Body of pancreas (tissue), 4 donors: ENCODE data around the gene FAM98C. TPM values are rescaled to one million over a fixed set of nuclear protein-coding genes. Genes with fewer than 3 reads are reported as not detected.

Experiments used
- ATAC-seq: fragments of 150-250 bp; one replicate; pipeline ENCODE4 v1.9.1; 2016
- DNase-seq, 4 donors: peaks; one replicate each; pipeline ENCODE4 v3.0.0-alpha.2; 2019
- H3K27ac ChIP-seq, 4 donors: fragments of 200-600 bp; sonication (generic); 1 replicate in 3 of 4; 2 replicates in 1 of 4; pipeline versions ENCODE4 v1.5.1 to v1.6.1; 2016 to 2019; ENCODE audit warnings: mild to moderate bottlenecking in 1 of 4, mixed read lengths in 1 of 4, moderate library complexity in 1 of 4
- H3K27me3 ChIP-seq, 2 donors: fragments of 200-600 bp; sonication (generic); one replicate each; pipeline ENCODE4 v1.6.0; 2016; ENCODE audit warnings: mild to moderate bottlenecking in 1 of 2
- H3K36me3 ChIP-seq, 2 donors: fragments of 200-600 bp; sonication (generic); replicated peaks in 1 of 2; 2 replicates each; pipeline ENCODE4 v1.5.1; 2016; ENCODE audit warnings: low read depth in 2 of 2; ENCODE audit not compliant: insufficient read depth in 1 of 2
- H3K4me1 ChIP-seq: fragments of 200-600 bp; sonication (generic); one replicate; pipeline ENCODE4 v1.6.0; 2016
- H3K4me3 ChIP-seq, 2 donors: fragments of 200-600 bp; sonication (generic); 1 replicate in 1 of 2; 2 replicates in 1 of 2; pipeline ENCODE4 v1.5.1; 2016 to 2019
- H3K9me3 ChIP-seq, 3 donors: fragments of 200-600 bp; sonication (generic); 1 replicate in 2 of 3; 2 replicates in 1 of 3; pipeline ENCODE4 v1.5.1; 2016
- POLR2A ChIP-seq, 3 donors: fragments of 450-650 bp; IDR thresholded peaks; one replicate each; pipeline ENCODE4 v1.6.1; 2016; ENCODE audit warnings: antibody characterized with exemption in 3 of 3, mild to moderate bottlenecking in 2 of 3
- WGBS, 2 donors: methylation state at CpG; one replicate each; pipeline ENCODE4 v1.1.5; 2017; 5-methylcytosine and 5-hydroxymethylcytosine counted together
- intact Hi-C: fragments of 100-400 bp; cut with DNase I; formaldehyde crosslinking; loops from one replicate; pipeline ENCODE4 v1.15.1; 2023
- total RNA-seq, 2 donors: library from RNA; depleted of rRNA; stranded (reverse); fragments of >200 nt; gene quantifications; one replicate each; pipeline ENCODE4 v1.1.0, GENCODE V29; 2016
- TF ChIP-seq, protein P1 (sequence below), 7 experiments: fragments of 450-650 bp in 4 of 7; fragments of 200-600 bp in 3 of 7; sonication (generic) in 3 of 7; IDR thresholded peaks; one replicate each; pipeline ENCODE4 v1.5.1; 2016 to 2019; ENCODE audit warnings: antibody characterized with exemption in 7 of 7

FAM98C gene
- total RNA-seq, 2 donors from 2014 or later, result 24.9 to 51.4 TPM

DNA sequence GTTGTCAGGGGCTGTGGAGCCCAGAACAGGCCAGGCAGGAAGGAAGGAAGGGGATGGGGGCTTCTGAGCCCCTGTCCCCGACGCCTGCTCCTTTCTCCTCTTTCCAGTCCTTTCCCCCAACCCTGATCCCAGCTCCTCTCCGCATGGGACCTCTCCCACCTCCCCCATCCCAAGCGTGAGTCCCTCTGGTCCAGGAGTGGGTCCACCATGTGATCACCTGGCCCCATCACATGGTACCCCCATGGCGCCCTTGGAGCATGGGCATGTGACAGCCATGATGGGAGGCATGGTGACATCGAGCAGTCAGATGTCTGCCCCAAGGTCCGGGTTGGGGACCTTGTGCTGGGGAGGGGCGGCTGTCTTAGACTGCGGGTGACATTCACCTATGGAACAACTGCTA, 39.8 kb downstream of the FAM98C start:
- Histone ChIP-seq H3K27ac (no peak overlapping the region), H3K9me3 (no peaks in the 10 kb centered on the region), H3K4me1 (no peaks in the 10 kb centered on the region), H3K27me3 (no peaks in the 10 kb centered on the region), H3K36me3 (no peaks in the 10 kb centered on the region), H3K4me3 (no peak overlapping the region)
- DNase-seq (no peak), ATAC-seq (no peak)
- TF ChIP-seq, protein P1, sequence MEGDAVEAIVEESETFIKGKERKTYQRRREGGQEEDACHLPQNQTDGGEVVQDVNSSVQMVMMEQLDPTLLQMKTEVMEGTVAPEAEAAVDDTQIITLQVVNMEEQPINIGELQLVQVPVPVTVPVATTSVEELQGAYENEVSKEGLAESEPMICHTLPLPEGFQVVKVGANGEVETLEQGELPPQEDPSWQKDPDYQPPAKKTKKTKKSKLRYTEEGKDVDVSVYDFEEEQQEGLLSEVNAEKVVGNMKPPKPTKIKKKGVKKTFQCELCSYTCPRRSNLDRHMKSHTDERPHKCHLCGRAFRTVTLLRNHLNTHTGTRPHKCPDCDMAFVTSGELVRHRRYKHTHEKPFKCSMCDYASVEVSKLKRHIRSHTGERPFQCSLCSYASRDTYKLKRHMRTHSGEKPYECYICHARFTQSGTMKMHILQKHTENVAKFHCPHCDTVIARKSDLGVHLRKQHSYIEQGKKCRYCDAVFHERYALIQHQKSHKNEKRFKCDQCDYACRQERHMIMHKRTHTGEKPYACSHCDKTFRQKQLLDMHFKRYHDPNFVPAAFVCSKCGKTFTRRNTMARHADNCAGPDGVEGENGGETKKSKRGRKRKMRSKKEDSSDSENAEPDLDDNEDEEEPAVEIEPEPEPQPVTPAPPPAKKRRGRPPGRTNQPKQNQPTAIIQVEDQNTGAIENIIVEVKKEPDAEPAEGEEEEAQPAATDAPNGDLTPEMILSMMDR (IDR thresholded peaks at IDR 0.05), result no peak
- TF ChIP-seq POLR2A (IDR thresholded peaks at IDR 0.05), result no peak
- intact Hi-C loops, result no loop called here
- 59 to 68% methylated on average over 9 of the region's 9 CpGs for WGBS, 2 donors

DNA sequence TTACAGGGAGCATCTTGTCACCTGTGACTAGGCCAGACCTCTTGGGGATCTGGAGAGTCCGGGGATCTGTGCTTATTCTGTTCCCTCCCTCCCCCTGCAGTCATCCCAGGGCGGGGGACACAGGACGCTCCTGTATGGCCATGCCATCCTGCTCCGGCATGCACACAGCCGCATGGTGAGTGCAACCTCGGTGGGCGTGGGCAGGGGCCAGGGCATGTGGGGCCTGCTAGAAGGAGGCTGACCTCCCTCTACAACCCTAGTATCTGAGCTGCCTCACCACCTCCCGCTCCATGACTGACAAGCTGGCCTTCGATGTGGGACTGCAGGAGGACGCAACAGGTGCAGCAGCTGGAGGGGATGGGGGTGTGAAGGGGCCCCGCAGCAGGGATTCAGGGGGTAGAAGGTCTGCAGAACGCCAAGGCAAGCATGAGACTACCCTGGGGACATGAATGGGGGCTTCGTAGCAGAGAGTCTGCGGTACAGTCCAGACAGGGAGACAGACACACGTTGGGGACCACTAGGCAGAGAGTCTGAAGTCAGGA, 40.6 kb downstream of the FAM98C start:
- 61 to 66% methylated on average over 13 to 15 of the region's 15 CpGs for WGBS, 2 donors
- Histone ChIP-seq H3K4me3 (no peak overlapping the region), H3K36me3 (no peaks in the 10 kb centered on the region), H3K27ac (no peak overlapping the region), H3K27me3 (no peaks in the 10 kb centered on the region), H3K9me3 (no peaks in the 10 kb centered on the region), H3K4me1 (no peaks in the 10 kb centered on the region)
- intact Hi-C loops, result no loop called here
- ATAC-seq (no peak), DNase-seq (no peak)
- TF ChIP-seq, protein P1 (IDR thresholded peaks at IDR 0.05), result no peak
- no peak for TF ChIP-seq POLR2A (IDR thresholded peaks at IDR 0.05)

DNA sequence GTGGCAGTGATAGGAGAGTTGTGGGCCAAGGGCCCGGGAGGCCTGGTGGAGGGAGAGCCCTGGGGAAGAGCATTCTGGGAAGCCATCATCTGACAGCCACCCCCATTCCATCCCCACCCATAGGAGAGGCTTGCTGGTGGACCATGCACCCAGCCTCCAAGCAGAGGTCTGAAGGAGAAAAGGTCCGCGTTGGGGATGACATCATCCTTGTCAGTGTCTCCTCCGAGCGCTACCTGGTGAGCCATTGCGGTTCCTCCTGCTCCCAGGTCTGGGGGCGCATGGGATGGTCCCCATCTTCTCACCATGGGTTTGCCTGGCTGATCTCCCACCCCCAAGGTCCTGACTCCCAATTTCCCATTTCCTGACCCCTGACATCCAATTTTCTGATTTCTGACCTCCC, 41.1 kb downstream of the FAM98C start:
- H3K27ac ChIP-seq, result no peak overlapping the region
- intact Hi-C loops, result no loop called here
- 43 to 76% methylated on average over 2 to 7 of the region's 7 CpGs for WGBS, 2 donors
- H3K4me3 ChIP-seq, result no peak overlapping the region
- ATAC-seq, result no peak
- H3K4me1 ChIP-seq, result no peaks in the 10 kb centered on the region
- no peaks in the 10 kb centered on the region for H3K36me3 ChIP-seq
- DNase-seq, result no peak
- TF ChIP-seq, protein P1 (IDR thresholded peaks at IDR 0.05), result no peak
- TF ChIP-seq POLR2A (IDR thresholded peaks at IDR 0.05), result no peak
- no peaks in the 10 kb centered on the region for H3K9me3 ChIP-seq
- no peaks in the 10 kb centered on the region for H3K27me3 ChIP-seq

DNA sequence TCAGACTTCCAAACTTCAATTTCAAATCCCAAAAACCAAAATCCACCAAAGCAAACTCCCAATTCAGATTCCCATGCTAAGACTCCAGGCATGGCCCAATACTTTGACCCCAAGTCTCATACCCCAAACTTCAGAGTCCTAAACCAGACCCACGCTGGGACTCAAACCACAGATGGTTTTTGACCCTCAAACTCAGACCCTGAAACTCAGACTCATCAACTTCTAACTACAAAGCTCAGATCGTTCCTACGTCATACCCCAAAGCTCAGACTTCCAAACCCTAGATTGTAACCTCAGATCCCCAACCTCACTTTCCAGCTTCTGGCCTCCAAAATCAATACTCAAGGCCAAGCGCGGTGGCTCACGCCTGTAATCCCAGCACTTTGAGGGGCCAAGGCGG, 42.5 kb downstream of the FAM98C start:
- TF ChIP-seq, protein P1 (IDR thresholded peaks at IDR 0.05), result no peak
- TF ChIP-seq POLR2A (IDR thresholded peaks at IDR 0.05), result no peak
- Histone ChIP-seq H3K27ac (no peak overlapping the region), H3K4me1 (no peaks in the 10 kb centered on the region), H3K27me3 (no peaks in the 10 kb centered on the region), H3K4me3 (no peak overlapping the region), H3K36me3 (no peaks in the 10 kb centered on the region), H3K9me3 (no peaks in the 10 kb centered on the region)
- WGBS, 2 donors, result 88 to 91% methylated on average over 7 of the region's 7 CpGs
- no peak for ATAC-seq
- DNase-seq, result no peak
- intact Hi-C loops, result no loop called here

DNA sequence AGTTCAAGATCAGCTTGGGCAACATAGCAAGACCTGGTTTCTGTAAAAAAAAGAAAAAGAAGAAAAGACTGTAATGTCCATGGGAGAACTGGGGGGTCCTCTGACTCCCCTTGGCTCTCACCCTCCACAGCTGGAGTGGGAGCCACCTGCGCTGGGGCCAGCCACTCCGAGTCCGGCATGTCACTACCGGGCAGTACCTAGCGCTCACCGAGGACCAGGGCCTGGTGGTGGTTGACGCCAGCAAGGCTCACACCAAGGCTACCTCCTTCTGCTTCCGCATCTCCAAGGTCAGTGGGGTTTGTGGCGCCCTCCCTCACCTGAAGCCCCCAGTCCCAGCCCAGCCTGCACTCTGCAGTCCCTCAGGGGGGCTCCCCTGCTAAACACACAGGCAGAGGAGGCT, 45.3 kb downstream of the FAM98C start:
- Histone ChIP-seq H3K36me3 (no peaks in the 10 kb centered on the region), H3K27ac (no peak overlapping the region), H3K27me3 (no peaks in the 10 kb centered on the region), H3K9me3 (no peaks in the 10 kb centered on the region), H3K4me3 (no peak overlapping the region), H3K4me1 (no peaks in the 10 kb centered on the region)
- TF ChIP-seq POLR2A (IDR thresholded peaks at IDR 0.05), result no peak
- TF ChIP-seq, protein P1 (IDR thresholded peaks at IDR 0.05), result no peak
- ATAC-seq, result no peak
- intact Hi-C loops, result no loop called here
- 87 to 90% methylated on average over 8 to 9 of the region's 9 CpGs for WGBS, 2 donors
- DNase-seq, result no peak
